HG03565 (cell line): ENCODE data around the gene ADAMTS14.
"Not testable (repeated sequence)": the region's sequence is repeated elsewhere in the genome, so short reads cannot be mapped to it uniquely, and the experiment has no call there.

ENCODE experiments used
- ATAC-seq: cut with Tn5 transposase; IDR thresholded peaks from one replicate; pipeline ENCODE4 v1.9.1; 2021; ENCODE audit warnings: mild to moderate bottlenecking, moderate library complexity; ENCODE audit not compliant: unreplicated experiment

The ADAMTS14 gene

GRCh38 chr10:70672165-70673042, at the start of gene ADAMTS14:
ADAMTS14 (plus strand) TSS chr10:70672506; CDS start chr10:70672803, 297 bp downstream.
- ATAC-seq: no peak

- no peak for ATAC-seq
Observed at GRCh38 chr10:70622541-70622940, 49.8 kb upstream of the ADAMTS14 start.

GRCh38 chr10:70622981-70623844, 49.1 kb upstream of the ADAMTS14 start:
- ATAC-seq: no peak

GRCh38 chr10:70626056-70626455, 46.2 kb upstream of the ADAMTS14 start:
- no peak for ATAC-seq

GRCh38 chr10:70629338-70629737, 43.0 kb upstream of the ADAMTS14 start:
- no peak for ATAC-seq

- ATAC-seq: not testable (repeated sequence)
Observed at GRCh38 chr10:70631735-70632134, 40.6 kb upstream of the ADAMTS14 start.

GRCh38 chr10:70634011-70634410, 38.3 kb upstream of the ADAMTS14 start:
- ATAC-seq: no peak

- not testable (repeated sequence) for ATAC-seq
Observed at GRCh38 chr10:70634515-70634914, 37.8 kb upstream of the ADAMTS14 start.

- ATAC-seq: not testable (repeated sequence)
Observed at GRCh38 chr10:70639640-70640383, 32.5 kb upstream of the ADAMTS14 start.

GRCh38 chr10:70643272-70643671, 29.0 kb upstream of the ADAMTS14 start:
- ATAC-seq: not testable (repeated sequence)

GRCh38 chr10:70644959-70645358, 27.3 kb upstream of the ADAMTS14 start:
- ATAC-seq: not testable (repeated sequence)

GRCh38 chr10:70647086-70647485, 25.2 kb upstream of the ADAMTS14 start:
- no peak for ATAC-seq

GRCh38 chr10:70648427-70648826, 23.9 kb upstream of the ADAMTS14 start:
- no peak for ATAC-seq

- no peak for ATAC-seq
Observed at GRCh38 chr10:70649526-70649925, 22.8 kb upstream of the ADAMTS14 start.

GRCh38 chr10:70650104-70650503, 22.2 kb upstream of the ADAMTS14 start:
- no peak for ATAC-seq

GRCh38 chr10:70650718-70651117, 21.6 kb upstream of the ADAMTS14 start:
- ATAC-seq: no peak

- ATAC-seq: no peak
Observed at GRCh38 chr10:70651661-70652060, 20.6 kb upstream of the ADAMTS14 start.

- no peak for ATAC-seq
Observed at GRCh38 chr10:70652761-70653657, 19.3 kb upstream of the ADAMTS14 start.

- no peak for ATAC-seq
Observed at GRCh38 chr10:70655316-70655715, 17.0 kb upstream of the ADAMTS14 start.

GRCh38 chr10:70656489-70656888, 15.8 kb upstream of the ADAMTS14 start:
- ATAC-seq: peak; percentile 56
